22Rv1 (cell line): ENCODE results near the gene PNCK.

Source experiments
- CTCF ChIP-seq: fragments of 450-650 bp; IDR thresholded peaks from 2 replicates; pipeline ENCODE4 v1.5.1; 2017; ENCODE audit warnings: mild to moderate bottlenecking
- ZFX ChIP-seq: fragments of 450-650 bp; IDR thresholded peaks from 2 replicates; pipeline ENCODE4 v1.6.1; 2017; ENCODE audit warnings: antibody characterized with exemption, borderline replicate concordance

- no peak for TF ChIP-seq CTCF
- no peak for TF ChIP-seq ZFX
These were observed 44.9 kb downstream of the PNCK start for GRCh38 chrX:153628665-153629064.
